Activated T-cell treated with anti-CD3 and anti-CD28 coated beads, Interleukin-2, amount 50 U/mL, for 48 hours (primary cell): ENCODE measurements around the gene OSBPL10.

Source experiments
- DNase-seq, 2 experiments: peaks; one replicate each; pipeline ENCODE4 v3.0.0-alpha.2; 2020

The OSBPL10 gene

DNA sequence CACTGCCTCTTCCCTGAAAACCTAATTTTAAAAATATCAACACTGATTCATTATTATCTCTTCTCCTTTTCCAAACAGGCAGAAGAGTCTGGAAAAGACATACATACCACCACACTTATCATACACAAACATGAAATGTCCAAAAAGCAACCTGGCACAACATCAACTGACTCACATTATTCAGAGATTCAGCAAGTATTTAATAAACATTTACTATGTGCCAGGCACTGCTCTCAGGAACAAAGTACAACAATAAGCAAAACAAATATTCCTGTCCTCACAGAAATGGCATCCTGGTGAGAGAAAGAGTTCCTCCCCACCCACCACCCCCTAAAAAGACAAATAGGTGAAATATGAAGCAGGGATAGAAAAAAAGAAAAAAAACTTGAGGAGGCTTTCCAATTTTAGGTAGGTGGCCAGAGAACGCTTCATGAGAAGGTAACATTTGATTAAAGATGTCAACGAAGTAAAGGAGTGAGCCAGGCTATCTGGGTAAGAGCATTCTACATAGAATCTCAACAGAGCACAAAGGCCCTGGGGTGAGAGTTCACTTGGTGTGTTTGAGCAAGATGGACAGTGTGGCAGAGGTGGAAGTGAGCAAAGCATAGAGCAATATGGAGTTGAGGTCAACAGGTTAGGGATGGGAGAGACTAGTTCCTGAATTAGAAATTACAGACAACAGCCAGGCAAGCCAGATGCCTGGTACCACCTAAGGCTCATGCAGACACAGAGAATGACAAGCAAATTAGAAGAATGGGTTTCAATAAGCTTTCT, 141.7 kb downstream of the OSBPL10 start:
- DNase-seq, result no peak

DNA sequence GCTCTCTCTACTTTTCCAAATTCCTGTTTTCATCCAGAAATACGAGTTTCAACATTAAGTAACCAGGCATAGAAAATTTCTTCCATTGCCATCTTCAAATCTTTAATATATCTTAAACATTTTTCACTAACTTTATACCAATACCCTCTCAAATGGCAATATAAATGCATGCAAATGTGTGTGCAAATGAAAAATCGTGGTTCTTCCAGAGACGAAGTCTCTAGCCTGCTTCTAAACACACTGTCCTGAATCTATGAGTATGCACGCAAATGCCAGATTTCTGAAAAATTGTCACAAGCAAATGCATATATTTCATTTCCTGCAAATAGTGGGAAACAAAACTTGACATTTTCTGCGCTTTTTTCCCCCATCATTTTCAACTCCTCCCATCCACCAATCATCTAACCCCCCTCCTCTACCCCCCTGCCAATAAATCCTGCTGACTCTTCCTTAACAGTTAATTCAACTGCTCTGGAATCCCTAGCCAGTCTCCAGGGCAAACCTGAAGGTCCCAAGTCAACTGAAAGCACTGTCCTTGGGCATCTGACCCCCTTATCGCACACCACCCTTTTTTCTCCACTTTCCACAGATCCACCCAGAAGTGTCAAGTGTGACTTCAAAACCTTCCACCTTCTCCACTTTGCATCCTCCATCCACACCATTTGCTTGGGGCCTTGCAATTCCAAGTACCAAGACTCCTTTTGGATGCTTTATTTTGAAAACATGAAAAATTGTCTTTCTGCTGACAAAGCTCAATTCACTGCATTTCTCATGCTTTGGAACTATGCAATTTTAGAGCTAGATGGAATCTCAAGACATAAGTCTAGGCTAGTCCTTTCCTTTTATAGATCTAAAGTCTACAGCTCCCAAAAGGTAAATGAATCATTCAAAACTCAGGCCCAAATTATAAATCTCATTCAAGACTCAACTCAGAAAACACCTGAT, 144.7 kb downstream of the OSBPL10 start:
- no peak for DNase-seq

DNA sequence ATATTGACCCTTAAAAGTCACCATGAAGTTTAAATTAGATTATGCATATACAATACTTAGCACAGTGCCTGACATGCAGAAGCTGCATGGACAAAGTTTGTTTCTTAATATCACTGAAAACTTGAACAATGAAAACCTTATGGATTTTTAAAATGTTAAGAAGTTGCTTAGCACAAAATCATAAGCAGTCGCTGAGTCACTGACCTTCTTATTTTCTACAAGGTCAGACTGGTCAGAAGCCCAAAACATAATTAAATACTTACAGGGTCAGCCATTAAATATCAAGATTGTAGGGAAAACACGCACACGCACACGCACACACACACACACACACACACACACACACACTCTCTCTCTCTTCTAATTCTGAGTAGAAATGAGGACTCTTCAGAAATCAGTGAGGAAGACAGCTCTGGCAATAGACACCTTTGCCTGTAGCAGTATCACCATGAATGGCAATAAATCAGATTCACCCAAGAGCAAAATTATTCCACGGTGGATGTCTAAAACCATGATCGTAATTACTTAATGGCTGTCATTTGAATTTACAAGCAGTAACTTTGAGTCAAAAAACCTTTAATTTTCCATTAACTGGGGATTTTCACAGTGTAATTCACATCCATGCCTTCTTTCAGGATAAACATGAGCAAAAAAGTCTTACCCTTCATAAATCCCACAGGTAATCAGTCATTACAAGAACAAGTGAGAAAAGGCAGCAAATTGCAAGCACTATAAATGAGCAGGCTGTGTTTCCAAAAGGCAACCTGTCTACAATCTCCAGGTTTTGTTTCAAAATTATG, 147.5 kb downstream of the OSBPL10 start:
- DNase-seq, result no peak

DNA sequence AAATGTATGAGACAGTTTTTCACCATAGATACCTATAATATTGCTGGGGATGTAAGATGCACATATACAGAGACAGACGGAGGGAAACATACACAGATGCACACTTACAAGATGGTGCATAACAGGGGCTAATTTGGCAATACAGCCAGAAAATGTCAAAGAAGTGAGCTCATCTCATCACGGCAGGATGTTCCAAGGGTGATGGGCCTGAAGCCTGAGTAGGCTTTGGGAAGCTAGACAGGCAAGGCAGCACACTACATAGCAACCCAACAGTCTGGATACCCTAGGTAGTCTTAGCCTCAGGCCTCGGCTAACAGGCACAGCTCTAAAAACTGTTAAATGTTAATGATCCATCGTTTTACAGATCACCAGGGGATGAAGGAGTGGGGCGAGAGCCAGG, 148.5 kb downstream of the OSBPL10 start:
- DNase-seq, result no peak

DNA sequence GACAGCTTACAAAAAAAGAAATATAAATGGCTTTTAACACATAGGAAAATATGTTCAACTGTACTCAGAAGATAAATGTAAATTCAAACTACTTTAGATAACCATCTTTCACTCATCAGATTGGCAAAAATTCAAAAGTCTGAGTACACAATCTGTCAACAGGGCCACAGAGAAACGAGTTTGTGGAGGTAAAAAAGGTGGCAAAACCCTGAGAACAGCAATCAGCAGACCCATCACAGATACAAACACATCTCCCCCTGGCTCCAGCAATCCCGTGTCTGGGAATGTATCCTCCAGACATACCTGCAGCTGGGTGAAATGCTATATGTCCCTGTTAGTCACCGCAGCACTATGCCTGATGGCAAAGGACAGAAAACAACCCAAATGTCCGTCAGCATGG, 149.5 kb downstream of the OSBPL10 start:
- no peak for DNase-seq

DNA sequence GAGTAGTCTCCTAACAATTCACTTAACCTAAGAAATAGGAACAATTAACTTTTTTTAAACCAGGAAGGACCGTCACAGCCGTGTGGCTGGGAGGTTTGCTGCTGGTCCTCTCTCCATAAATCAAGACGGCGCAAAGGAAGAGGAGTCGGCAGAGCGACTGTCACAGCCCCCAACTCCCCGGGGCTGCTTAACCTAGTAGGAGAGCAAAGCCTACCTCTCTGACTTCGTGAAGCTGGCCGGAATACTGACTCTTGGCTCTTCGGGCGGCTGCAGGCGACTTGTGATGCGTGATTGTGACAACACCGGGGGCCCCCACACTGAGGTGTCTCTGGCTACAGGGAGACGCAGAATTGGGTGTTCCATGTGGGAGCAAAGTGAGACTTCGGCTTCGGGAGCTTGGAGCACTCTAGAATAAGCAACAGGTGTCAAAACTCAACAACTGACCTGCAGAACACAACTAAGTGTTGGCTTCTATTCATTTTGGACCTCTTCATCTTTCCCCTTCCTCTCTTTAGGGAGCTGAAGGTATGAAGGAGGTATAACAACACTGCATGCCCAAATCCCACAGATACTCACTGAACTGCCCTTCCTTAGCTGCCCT, 151.1 kb downstream of the OSBPL10 start:
- no peak for DNase-seq

DNA sequence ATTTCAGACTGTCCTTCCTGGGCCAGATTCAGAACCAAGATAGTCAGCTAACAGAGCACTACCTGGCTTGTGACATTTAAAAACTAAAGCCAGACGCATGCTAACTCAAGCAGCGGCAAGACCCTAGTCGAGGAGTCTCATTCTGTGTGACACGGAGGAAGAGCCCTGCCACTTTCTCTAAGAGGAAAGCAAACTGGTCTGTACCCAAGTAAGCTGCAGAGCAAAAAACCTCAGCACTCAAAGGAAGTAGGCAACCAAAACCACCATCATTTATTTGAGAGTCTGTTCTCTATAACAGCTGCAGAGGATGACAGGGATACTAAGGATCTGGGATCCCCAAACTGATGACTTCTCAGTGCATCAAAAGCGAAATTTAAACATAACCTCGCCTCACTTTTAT, 152.1 kb downstream of the OSBPL10 start:
- DNase-seq, result no peak

DNA sequence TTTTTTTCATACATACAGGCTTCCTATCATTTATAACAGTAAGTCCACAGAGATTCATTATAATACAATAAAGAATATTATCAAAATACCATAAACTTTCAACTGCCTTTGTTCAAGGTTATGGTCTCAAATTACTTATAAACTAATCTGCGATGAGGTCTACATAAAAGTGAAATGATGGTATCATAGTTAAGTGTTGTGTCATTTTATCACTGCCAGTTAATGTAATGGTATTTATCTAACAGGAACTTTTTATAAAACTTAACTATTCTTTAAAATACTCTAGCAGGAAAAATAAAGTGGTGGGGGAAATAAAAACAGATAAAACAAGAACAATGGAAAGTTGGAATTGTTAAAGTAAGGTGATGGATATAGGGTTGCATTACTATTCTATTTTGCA, 153.1 kb downstream of the OSBPL10 start:
- DNase-seq, result no peak

DNA sequence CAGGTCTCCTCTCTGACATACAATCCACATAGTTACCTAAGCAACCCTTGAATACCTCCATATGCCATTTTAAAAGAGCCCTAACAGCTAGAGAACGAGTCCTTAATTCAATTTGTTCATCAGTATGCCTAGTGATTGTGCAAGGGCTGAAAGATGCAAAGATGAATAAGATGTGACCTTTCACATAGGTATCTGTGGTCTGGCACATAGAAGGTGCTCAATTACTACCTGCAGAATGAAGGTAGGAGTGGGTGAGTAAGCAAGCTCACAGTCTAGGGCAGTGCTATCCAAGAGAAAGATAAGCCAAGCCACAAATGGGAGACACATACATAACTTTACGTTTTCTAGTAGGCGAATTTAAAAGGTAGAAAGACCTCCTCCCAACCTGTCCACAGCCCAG, 157.9 kb downstream of the OSBPL10 start:
- DNase-seq, result no peak

DNA sequence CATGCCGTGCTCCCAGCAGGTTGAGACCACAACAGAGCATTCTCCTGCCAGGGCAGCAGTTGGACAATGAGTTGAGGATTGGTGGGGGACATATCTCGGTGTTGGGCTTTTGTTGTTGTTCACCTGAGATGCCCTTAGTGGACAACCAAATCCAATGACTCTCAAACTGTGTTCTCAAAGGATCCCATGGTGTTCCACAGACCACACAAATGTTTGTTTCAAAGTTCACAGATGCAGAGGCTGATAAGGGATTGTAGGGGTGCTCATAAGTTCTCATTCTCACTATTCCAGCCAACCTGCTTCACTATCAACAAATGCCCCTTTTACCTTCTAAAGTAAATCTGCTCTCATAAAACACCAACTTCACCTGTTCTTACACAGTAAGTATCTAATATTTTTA, 159.9 kb downstream of the OSBPL10 start:
- no peak for DNase-seq

DNA sequence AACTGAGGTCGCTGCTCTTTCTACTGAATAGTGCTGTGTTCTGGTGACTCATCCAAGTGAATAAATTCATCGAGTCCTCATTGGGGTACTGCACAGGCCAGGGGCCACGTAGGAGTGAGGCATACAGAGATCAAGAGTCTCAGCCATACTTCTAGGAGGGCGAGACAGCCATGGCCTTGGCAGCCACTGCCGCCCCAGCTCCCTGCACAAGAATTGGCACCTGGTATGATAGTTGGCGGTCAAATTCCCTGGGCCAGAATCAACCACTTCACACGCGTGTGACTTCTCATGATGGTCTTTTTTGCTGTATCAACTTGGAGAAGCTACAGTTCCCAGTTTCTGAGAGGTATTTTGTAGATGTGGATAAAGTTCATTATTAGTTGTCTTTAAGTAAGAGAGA, 161.6 kb downstream of the OSBPL10 start:
- DNase-seq, result no peak

DNA sequence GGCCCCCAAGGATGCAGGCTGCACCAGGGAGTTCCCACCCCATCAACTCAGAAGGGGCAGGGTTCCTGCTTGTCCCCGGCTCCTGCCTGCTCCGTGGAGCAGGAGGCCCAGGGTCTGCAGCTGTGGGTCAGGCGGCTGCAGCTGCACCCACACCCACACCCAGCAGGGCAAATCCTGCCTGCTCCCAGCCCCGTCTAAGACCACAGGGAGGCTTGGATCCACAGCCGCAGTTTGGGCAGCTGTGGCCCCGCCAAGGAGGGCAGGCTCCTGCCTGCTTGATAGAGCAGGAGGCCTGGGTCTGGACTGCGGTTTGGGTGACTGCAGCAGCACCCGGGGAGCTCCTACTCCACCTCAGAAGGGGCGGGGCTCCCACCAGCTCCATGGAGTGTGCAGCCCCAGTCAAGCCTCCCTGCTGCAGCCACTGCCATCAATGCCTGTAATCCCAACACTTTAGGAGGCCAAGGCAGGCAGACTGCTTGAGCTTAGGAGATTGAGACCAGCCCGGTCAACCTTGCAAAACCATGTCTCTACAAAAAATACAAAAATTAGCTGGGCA, 163.6 kb downstream of the OSBPL10 start:
- no peak for DNase-seq

DNA sequence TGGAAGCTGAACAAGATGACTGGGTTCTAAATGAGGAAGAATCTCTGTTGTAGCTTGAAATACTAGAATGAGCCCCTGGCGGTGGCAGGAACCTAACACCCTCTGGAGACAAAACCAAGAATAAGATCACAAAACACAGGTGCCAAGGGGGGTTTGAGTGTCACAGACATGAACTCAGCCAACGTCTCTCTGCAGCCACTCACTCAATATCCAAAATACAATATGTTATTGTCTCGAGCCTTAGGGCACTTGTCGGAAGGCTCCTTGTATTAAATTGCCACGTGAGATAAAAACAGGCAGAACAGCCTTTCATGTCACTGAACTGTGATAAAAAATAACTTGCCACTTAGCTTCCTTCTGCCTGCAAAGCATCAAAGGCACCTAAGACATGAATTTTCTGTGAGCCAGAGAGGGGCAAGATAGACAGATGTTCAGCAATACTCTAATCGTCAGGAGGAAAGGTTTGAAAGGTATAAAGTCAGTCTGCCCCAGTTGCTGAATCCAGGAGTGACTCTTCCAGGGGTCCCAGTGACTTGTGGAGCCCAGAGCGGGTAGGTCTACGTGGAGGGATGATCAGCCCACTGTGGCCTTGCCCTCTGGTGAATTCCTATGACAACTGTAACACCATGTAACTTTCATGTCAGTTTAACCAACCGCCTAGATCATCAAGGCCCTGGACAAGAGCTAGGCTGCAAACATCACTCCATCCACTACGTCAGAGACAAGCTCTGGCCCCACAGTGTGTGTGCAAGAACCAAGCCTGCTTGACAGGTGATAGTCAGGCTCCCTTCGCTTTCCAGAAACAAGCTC, 165.2 kb downstream of the OSBPL10 start:
- no peak for DNase-seq

DNA sequence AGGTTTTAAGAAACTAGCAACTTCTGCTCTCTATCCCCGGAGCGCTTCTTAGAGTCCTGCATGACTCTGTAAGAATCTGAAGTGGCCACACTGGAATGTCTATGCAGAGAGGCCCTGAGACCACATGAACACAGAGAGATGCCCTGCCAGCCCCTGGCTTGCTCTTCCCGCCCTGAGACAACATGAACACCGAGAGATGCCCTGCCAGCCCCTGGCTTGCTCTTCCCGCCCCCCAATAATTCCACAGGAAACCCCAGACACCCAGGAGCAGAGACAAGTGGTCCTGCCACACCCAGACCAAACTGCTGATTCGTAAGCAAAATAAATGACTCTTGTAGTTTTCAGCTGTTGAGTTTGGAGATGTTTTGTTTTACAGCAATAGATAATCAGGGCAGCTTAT, 166.1 kb downstream of the OSBPL10 start:
- no peak for DNase-seq

DNA sequence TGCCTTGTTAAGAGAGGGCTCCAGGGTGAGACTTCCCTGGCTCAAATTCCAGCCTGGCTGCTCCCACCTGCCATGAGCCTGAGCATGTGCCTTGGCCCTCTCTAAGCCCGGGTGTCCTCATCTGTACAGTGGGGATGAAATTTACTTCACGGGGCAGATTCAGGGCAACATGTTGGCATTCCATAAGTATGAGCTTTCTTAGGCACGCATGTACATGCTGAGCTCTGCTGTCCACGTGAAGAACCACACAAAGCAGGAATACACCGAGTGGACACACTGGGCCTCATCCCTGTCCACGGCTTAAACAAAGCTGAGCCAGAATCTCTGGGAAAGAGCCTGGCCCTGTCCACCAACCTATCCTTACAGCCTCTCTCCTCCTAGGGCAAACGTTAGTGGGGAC, 167.4 kb downstream of the OSBPL10 start:
- DNase-seq, result no peak

DNA sequence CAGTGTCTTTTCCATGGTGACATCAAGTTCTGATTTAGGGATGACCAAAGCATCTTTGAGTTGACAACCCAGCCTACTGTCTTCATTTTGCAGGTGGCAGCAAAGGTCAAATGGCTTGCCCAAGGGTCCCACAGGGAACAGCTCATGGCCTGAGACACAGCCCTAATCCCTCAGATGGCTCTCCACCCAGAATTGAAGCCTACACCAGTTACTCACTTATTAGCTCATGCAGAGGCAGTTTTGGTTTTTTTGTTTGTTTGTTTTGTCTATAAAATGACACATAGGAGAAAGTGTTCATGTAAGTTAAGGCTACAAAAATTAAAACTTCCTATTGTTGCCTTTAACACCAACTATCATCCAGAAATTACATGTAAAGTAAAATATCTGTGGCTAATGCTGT, 167.9 kb downstream of the OSBPL10 start:
- DNase-seq, result no peak

DNA sequence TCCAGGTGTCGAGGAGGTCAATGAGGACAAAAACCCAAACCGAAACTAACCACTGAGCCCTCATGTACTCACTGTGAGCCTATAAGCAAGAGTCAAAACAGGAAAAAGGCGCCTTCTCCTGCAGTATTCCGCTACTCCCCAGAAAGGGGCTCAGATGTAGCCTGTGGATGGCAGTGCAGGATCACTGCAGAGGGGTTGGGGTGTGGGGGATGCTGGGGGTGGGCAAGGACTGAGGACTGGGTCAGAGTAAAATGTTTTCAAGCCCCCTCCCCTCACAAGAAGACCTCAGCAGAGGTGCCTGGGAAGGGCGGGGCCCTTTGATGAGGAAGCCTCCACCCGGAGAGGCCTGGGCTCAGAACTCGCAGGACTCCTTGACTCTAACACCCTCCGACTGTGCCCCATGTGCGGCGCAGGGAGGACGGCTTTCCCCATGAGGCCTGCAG, 170.1 kb downstream of the OSBPL10 start:
- no peak for DNase-seq

DNA sequence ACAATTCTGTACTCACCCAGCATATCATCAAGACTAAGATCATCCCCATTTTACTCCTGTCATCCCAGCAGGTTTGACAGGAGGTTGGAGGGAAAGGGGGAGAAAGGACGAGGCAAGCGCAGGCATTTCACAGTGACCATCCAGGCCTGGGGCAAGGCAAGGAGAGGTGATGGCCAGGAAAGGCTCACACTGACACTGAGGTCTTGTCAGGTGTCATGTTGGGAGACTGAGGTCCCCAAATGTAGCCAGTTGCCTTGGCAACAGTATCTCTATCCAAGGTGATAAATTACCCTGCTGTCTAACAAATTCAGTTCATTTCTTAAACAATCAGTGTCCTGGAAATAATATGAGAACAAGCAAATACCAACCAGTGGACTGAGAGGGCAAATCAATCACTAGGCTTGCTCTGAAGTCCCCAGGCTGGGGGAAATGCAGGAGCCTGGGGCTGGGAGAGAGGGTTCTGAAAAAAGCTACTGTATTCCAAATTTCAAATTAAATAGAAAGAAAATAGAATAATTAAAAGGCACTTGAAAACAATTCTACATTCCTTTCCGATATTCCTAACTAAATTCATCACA, 172.8 kb downstream of the OSBPL10 start:
- no peak for DNase-seq

DNA sequence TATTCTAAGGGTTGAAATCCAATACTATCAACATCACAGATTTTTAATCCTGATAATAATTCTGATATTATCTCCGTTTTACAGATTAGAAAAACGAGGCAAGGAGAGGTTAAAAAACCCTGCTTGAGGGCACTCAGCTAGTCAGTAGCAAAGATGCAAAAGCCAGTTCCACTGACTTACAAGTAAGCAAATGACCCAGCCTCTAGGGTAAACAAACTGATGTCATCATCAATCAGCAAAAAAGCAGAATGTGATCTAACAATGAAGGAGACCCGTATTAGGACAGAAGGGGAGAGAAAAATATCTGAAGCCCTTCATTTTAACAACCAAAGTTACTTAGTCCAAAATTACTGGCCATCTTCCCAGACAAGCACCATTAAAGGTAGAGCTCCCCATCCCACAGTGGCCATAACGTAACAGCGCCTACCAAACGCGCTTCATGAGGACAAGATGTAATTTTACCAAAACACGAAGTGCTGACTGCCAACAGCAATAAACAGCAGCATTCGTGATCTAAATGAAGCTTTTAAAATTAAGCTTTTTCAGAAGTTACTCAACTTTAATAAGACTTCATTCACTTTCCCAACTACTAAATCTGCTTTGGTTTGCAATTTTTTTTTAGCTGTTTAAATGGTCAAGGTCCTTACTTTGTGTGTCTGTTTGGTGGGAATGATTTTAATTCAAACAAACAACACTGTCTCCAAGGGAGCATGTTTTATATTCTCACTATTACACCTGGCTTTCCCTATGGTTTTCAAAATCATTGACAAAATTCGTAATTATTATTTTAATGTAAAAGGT, 176.6 kb downstream of the OSBPL10 start:
- DNase-seq, result no peak

DNA sequence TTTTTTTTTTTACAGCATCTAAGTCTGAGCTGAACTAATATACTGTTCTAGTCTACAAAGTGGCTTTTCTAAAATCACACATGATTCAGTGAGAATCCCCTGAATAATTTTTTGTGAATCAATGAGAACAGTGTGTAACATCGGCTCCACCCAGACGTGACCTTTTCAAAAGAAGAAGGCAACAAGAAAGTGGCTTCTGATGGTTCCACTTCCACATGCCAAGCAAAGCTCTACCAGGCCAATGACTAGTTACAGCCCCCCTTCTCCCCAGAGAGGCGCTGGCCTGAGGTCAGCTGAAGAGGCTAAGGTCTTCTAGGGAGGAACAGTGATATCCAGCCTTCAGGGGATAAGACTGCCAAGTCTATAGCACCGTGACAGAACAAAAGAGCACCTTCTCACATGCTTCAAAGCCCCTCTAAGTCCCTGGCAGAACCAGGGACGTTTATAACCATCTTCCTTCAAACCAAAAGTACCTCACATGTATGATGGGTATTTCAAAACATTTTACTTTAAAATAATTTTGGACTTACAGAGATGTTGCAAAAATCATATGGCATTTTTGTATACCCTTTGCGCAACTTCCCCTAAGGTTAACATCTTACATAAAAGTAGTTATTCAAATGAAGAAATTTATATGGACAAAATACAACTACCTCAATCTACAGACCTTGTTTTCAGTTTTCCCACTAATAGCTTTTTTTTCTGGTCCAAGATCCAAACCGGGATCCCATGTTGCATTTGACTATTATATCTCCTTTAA, 177.9 kb downstream of the OSBPL10 start:
- DNase-seq, result no peak
